ENCODE measurements around the gene ADAM8.

- no peak for TF ChIP-seq POLR2A (IDR thresholded peaks at IDR 0.05)
- TF ChIP-seq CTCF (IDR thresholded peaks at IDR 0.05): no peak
These were observed 46.7 kb downstream of the ADAM8 start, which contains the start of gene UTF1 for GRCh38 chr10:133230044-133230361.
